CD4-positive, alpha-beta T cell treated with Interleukin-15 for 1 hour (primary cell): Measurements from ENCODE around the gene TMEM121.
"Not testable (repeated sequence)": the region's sequence is repeated elsewhere in the genome, so short reads cannot be mapped to it uniquely, and the experiment has no call there.

Experiments used
- DNase-seq: peaks from one replicate; pipeline ENCODE4 v3.0.0-alpha.2; 2020

The TMEM121 gene

DNA sequence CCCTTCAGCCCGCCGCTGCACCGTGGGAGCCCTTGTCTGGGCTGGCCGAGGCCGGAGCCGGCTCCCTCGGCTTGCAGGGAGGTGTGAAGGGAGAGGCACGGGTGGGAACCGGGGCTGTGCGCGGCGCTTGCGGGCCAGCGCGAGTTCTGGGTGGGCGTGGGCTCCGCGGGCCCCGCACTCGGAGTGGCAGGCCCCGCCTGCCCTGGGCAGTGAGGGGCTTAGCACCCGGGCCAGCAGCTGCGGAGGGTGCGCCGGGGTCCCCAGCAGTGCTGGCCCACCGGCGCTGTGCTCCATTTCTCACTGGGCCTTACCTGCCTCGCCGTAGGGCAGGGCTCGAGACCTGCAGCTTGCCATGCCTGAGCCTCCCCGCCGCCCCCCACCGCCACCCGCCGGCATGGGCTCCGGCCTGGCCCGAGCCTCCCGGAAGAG is 21.4 kb downstream of the TMEM121 start:
- DNase-seq = no peak

DNA sequence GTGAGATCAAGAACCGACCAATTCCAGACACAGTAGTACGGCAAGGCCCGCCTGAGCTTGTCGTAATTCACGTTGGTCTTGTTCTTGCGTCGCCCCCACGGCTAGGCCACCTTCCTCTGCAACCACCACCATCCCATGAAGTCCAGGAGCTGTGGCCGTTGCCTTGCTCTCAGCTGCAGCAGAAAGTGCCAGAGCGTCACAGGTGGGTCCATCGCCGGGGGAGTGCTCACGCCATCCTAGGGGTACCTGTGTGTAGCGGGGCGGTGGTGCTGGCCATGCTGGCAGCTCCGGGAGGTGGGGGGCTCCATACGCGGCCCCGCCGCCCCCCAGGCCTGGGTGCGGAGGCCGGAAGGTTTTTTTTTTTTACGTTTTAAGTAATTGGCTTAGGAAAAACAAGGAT is 23.1 kb downstream of the TMEM121 start:
- no peak for DNase-seq

DNA sequence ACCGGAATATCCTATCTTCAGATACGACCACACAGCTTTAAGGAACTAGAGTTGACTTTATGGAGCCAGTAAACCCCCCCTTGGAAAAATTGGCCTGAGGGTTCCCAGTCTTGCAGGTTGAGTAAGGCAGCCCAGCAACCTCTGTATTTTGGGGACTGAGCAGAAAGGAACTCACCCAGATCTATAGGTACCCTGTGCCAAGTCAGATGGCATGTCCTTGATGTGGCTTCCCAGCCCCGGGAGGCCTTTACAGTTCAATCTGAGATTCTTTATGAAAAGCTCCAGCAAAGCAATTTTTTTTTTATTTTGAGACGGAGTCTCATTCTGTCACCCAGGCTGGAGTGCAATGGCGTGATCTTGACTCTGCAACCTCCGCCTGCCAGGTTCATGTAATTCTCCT is 27.6 kb downstream of the TMEM121 start:
- no peak for DNase-seq

DNA sequence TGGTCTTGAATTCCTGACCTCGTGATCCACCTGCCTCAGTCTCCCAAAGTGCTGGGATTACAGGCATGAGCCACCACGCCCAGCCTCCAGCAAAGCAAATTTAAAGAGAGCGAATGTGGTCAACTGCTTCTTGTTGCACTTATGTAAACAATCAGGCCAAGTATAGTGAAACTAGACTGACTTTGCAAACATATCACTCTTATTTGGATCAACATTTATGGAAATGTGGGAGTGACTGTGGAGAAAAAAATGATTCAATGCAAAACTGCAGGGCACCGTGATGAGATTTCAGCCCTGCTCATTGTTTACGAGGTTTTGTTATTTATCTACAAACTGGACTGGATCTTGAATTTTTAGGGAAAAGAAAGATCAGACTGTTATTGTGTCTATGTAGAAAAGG is 28.1 kb downstream of the TMEM121 start:
- no peak for DNase-seq

DNA sequence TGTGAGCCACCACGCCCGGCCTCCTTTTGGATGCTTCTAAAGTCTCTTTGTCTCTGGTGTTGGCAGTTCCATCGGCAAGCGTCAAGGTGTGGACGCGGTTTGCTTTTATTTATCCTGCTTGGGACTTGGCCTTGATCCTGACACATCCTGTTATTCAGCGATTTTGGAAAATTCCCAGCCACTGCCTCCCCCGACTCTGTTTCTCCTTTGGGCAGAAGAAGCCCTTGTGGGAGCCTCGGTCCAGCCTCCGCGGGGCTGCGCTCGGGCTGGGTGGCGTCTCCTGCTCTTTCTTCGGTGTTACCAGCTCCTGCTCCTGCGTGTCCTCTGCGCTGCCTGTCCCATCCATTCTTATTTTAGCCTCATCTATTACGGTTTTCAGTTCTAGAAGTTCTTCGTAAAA is 31.3 kb downstream of the TMEM121 start:
- DNase-seq = not testable (repeated sequence)

DNA sequence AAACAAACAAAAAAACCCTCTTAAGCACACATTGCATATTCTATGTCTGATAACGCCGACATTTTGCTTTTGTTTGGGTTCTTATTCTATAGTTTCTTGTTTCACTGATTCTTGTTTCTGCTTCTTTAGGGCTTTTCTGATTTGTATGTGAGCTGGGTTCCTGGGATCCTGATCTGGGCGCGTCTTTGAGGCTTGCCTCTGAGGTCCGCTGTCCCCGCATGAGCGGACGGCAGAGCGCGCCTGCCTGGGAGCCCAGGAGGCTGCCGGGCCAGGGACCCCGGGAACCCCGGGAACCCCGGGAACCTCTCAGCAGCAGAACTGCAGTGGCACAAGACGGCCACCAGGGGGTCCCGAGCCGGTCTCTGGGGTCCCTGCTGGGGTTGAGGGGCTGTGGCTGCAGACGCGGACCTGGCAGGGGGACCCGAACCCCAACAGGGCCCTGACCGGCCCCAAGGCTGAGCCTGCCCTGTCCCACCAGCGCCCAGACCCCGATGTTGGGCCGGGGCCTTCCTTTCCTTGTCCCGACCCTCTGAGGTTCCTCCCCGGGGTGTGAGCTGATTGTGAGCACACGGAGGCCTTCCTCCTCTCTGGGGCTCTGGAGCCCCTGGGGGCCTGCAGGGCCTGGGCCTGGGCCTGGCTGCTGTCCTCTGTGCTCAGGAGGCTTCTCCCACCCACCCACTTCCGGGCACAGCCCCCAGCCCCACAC is 32.2 kb downstream of the TMEM121 start:
- not testable (repeated sequence) for DNase-seq

DNA sequence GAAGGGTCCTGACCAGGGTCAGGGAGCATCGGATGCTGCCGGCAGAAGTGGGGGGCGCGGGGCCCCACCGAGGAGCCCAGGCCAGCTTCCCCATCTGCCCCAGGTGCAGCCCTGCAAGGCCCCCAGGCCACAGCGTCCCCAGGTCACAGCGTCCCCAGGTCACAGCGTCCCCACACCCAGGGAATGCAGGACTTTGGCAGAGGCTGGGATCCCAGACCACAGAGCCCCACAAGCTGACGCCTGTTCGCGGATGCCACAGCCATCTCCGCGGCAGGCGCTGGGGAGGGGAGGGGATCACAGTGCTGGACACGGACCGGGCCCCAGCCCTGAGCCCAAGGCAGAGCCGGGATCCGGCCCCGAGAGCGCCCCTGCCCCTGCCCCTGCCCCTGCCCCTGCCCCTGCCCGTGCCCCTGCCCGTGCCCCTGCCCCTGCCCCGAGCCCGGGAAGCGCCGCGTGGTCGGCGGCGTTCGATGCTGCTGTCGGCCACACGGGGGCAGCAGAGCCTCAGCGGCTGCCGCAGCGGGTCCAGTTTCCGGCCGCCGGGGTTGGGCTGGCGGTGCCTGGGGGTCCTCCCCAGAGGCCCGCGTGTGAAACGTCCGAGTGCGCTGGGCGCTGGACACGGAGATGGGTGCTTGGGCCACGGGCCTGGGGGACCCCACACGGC is 33.1 kb downstream of the TMEM121 start:
- DNase-seq = not testable (repeated sequence)

DNA sequence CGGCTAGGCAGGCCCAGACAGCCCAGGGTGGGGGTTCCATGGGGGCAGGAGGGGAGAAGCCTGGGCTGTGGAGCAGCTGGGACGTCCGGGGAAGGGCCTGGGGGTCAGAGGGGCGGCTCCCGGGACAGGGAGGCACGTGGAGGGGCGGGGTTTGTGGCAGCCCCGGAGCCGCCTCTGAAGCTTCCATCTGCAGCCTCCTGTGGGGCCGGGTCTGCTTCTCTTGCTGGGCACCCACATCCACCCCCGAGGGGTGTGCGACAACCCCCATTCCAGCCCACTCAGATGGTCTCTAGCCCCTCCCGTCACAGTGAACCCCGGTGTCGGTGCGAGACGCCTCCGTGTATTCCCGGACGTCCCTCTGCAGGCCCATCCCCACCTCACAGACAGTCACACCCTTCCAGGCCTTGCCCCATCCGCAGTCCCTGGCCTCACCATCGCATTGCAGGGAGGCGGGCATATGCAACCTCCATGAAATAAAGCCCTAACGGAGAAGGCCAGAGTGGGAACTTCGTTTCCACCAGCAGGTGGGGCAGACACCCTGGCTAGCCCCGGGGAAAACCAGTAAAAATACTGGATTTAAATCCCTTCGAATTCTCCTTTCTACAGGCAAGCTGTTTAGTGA is 33.8 kb downstream of the TMEM121 start:
- not testable (repeated sequence) for DNase-seq

DNA sequence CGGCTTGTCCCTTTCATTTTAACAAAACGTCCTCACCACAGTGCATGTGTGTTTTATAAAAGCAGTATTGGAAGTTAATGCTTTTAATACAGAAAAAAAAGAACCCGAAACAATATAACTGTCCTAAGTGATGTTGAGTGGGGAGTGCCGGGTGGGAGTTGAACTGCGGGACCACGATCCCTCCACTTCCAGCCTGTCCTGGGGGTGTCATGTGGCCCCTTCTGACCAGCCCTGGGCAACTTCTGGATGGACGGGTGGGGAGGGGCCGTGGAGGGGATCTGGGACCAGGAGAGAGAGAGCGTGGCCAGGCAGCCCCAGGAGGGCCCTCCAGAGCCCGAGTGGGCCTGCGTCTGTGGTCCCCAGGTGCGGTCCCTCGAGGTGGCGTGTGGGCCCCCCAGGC is 35.0 kb downstream of the TMEM121 start:
- DNase-seq = not testable (repeated sequence)

DNA sequence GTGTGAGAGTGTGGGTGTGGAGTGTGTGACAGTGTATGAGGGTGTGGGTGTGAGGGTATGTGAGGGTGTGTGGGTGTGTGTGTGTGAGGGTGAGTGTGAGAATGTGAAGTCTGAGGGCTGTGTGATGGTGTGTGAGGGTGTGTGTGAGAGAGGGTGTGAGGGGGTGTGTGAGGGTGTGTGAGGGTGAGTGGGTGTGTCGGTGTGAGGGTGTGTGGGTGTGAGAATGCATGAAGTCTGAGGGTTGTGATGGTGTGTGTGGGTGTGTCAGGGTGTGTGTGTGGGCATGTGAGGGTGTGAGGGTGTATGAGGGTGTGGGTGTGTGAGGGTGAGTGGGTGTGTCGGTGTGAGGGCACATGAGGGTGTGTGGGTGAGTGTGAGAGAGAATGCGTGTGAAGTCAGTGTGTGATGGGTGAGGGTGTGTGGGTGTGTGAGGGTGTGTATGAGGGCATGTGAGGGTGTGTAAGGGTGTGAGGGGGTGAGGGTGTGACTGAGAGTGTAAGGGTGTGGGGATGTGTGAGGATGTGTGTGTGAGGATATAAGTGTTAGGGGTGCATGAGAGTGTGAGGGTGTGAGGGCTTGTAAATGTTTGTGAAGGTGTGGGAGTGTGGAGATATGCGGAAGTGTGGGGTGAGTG is 36.4 kb downstream of the TMEM121 start:
- DNase-seq = no peak

DNA sequence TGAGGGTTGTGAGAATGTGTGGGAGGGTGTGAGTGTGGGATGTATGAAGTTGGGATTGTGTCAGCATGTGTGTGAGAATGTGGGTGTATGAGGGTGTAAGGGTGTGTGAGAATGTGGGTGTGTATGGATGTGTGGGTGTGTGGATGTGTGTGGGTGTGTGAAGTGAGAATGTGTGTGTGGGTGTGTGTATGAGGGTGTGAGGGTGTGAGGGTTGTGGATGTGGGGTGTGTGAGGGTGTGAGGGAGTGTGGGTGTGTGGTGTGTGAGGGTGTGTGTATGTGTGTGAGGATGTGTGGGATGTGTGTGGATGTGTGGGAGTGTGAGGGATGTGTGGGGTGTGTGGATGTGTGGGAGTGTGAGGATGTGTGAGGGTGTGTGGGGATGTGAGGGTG is 37.0 kb downstream of the TMEM121 start:
- no peak for DNase-seq

DNA sequence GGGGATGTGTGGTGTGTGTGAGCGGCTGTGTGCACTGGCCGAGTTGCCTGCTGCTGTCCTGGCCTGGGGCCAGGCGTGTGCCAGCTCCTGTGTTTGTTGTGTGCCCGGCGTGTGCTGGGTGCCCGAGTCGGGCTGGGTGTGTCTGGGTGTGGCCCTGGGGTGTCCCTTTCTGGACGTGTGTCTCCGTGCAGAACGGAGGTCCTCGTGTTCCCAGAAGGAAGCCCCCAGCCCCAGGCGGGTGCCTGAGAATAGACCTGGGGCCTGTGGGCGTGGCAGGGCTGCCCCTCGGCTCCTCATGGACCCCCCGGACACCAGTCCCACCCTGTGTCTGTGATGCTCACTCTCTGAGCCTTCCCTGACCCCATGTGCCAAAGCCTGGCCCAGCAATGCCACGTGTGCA is 38.2 kb downstream of the TMEM121 start:
- not testable (repeated sequence) for DNase-seq

DNA sequence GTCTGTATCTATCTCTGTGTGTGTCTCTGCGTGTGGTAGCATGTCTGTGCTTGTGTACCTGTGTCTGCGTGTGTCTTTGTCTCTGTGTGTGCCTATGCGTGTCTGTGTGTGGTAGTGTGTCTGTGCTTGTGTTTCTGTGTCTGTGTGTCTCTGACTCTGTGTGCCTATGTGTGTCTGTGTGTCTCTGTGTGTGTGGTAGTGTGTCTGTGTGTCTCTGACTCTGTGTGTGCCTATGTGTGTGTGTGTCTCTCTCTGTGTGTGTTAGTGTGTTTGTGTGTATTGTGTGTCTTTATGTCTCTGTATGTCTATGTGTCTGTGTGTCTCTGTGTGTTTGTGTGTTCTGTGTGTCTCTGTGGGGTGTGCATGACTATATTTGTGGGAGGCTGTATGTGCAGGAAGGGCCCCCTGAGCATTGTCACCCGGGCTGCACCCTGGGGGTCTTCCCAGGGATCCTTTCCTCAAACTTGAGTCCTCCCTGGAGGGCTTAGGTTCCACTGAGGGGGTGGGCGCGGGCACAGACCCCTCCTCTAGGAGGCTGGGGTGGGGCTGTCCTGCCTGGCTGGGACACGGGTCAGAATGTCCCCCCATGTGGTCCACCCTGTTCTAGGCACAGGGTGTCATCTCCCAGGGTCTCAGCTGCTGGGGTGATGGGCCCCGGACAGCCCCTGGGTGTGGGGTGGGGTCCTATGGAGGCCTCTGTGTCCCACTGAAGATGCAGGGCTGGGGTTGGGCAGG is 39.0 kb downstream of the TMEM121 start:
- DNase-seq = not testable (repeated sequence)

DNA sequence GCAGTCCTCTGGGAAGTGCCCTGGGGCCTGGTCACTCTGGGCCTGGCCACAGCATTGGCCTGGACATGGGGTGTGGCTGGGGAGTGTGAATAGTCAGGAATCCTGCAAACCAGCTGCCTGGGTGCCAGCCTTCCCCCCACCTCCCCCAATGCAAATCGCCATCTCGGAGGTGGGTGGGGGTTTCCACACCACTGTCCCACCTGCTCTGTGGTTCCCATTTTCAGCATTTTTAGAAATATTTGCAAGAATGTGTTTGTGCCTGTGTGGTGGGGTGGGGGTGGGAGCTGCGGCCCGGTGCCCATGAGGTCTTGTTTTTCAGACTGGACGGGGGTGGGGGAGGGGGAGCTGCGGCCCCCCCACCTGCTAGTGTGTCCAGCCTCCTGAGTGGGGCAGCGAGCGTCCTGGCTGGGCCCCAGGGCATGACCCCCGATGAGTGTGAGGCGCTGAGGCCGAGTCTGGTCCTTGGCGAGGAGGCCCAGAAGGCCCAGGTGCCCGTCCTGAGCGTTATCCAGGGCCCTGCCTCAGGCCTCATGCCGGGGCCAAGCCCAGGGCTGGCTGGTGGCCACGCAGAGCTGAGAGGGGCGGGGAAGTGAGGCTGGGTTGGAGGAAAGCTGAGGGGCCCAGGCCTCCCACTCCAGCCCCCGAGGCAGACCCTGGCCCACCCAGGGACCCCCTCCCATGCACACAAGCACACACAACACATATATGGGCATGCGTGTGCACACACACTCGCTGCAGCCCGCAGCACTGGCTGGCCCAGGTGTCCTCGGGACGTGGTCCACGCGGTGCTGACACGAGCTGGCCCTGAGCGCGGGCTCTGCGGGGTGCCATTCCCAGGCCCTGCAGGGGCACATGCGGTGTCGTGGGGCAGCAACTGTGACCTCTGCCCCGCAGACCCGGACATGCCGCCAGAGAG is 40.1 kb downstream of the TMEM121 start:
- DNase-seq = not testable (repeated sequence)

DNA sequence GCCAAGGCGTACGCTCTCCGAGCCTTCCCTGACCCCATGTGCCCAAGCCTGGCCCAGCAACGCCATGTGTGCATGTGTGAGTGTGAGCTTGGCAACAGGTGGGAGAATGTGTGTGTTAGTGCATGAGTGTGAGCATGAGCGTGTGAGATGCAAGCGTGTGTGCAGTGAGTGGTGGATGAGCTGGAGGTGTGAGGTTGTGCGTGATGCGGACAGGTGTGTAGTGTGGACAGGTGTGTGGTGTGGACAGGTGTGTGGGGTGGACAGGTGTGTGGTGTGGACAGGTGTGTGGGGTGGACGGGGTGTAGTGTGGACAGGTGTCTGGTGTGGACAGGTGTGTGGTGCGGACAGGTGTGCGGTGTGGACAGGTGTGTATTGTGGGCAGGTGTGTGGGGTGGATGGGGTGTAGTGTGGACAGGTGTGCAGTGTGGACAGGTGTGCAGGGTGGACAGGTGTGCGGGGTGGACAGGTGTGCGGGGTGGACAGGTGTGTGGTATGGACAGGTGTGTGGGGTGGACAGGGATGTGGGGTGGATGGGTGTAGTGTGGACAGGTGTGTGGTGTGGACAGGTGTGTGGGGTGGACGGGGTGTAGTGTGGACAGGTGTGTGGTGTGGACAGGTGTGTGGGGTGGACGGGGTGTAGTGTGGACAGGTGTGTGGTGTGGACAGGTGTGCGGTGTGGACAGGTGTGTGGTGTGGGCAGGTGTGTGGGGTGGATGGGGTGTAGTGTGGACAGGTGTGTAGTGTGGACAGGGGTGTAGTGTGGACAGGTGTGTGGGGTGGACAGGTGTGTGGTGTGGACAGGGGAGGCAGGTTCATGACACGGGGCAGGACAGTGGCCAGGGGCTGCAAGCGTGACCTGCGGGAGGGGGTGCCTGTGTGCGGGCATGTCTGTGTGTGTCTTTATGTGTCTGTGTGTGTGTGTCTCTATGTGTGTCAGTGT is 41.1 kb downstream of the TMEM121 start:
- DNase-seq = not testable (repeated sequence)

DNA sequence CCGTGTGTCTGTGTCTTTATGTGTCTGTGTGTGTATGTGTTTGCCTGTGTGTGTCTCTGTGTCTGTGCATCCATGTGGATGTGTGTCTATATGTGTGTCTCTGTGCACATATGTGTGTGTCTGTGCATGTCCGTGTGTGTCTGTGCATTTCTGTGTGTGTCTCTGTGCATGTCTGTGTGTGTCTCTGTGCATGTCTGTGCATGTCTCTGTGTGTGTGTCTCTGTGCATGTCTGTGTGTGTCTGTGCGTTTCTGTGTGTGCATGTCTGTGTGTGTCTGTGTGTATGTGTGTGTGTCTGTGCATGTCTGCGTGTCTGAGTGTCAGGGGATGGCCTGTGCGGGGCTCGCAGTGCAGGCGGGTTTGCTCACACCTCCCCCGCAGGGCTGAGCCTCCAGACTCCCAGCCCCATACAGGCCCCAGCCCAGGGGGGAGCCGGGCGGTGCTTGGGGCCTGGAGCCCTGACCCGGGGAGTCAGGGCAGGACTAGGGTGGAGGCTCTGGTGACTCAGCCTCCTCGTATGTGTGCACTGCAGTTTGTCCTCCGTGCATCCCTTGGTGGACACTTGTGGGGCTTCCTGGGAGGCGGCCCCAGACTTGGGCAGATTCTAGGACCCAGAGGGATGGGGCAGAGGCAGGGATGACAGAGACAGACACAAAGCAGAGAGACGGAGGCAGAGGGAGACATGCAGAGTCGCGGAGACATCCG is 41.9 kb downstream of the TMEM121 start:
- DNase-seq = not testable (repeated sequence)

DNA sequence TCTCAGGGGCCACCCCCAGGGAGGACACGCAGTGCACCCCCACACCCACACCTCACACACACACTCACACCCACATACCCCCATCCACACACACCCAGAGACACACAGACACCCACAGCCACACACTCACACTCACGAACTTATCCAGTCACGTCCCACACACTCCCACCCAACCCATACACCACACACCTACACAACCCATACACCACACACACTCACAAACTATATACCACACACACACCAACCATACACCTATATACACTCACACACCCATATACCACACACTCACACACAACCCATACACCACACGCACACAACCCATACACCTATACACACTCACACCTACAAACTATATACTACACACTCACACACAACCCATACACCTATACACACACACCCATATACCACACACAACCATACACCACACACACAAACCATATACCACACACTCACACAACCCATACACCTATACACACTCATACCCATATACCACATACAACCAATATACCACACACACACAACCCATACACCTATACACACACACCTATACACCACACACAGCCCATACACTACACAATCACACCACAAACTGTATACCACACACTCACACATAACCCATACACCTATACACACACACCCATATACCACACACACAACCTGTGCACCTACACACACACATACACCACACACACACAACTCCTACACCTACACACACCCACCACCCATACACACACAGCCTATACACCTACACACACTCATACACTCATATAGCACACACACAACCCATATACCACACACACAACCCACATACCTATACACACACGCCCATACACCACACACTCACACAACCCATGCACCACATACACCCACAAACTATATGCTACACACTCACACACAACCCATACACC is 42.7 kb downstream of the TMEM121 start:
- no peak for DNase-seq

DNA sequence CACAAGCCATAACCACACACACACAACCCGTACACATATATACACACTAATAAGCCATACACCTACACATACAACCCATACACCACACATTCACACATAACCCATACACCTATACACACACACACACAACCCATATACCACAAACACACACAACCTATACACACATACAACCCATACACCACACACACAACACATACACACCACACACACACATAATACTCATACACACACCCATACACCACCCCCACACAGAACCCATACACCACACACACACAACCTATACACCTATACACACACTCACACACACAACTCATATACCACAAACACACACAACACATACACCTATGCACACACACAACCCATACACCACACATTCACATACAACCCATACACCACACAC is 44.1 kb downstream of the TMEM121 start:
- no peak for DNase-seq
